Measurements from ENCODE around the gene CPSF6.
"Not testable (repeated sequence)": the region's sequence is repeated elsewhere in the genome, so short reads cannot be mapped to it uniquely, and the experiment has no call there.

CPSF6 gene

GRCh38 chr12:69298133-69298532, 58.8 kb downstream of the CPSF6 start:
- Mint-ChIP-seq H3K4me1 (no peaks in the 10 kb centered on the region), H3K27ac (no peak overlapping the region), H3K9me3 (peaks cover 16% of the 10 kb centered on the region), H3K36me3 (ENCODE audit: low read depth) (no peaks in the 10 kb centered on the region), H3K27me3 (ENCODE audit: low read depth, poor library complexity) (peaks cover 30% of the 10 kb centered on the region), H3K4me3 (no peak overlapping the region)
- TF ChIP-seq CTCF (IDR thresholded peaks at IDR 0.05): no peak
- no peak for DNase-seq

GRCh38 chr12:69298947-69299346, 59.6 kb downstream of the CPSF6 start:
- no peaks in the 10 kb centered on the region for H3K36me3 Mint-ChIP-seq (ENCODE audit: low read depth)
- H3K27ac Mint-ChIP-seq: peak overlapping the region; percentile 23
- peaks cover 23% of the 10 kb centered on the region for H3K27me3 Mint-ChIP-seq (ENCODE audit: low read depth, poor library complexity)
- TF ChIP-seq CTCF (IDR thresholded peaks at IDR 0.05): no peak
- no peak for DNase-seq
- no peak overlapping the region for H3K4me3 Mint-ChIP-seq
- peaks cover 20% of the 10 kb centered on the region for H3K9me3 Mint-ChIP-seq
- no peaks in the 10 kb centered on the region for H3K4me1 Mint-ChIP-seq

GRCh38 chr12:69304284-69304683, 64.9 kb downstream of the CPSF6 start:
- Mint-ChIP-seq H3K27ac (no peak overlapping the region), H3K4me3 (no peak overlapping the region), H3K27me3 (ENCODE audit: low read depth, poor library complexity) (peaks cover 15% of the 10 kb centered on the region), H3K9me3 (peaks cover 42% of the 10 kb centered on the region), H3K4me1 (no peaks in the 10 kb centered on the region), H3K36me3 (ENCODE audit: low read depth) (no peaks in the 10 kb centered on the region)
- no peak for TF ChIP-seq CTCF (IDR thresholded peaks at IDR 0.05)
- DNase-seq: no peak

GRCh38 chr12:69309461-69309860, 70.1 kb downstream of the CPSF6 start:
- H3K36me3 Mint-ChIP-seq (ENCODE audit: low read depth): no peaks in the 10 kb centered on the region

GRCh38 chr12:69313209-69313608, 73.8 kb downstream of the CPSF6 start:
- Mint-ChIP-seq H3K9me3 (peaks cover 50% of the 10 kb centered on the region), H3K27ac (no peak overlapping the region), H3K4me1 (no peaks in the 10 kb centered on the region), H3K36me3 (ENCODE audit: low read depth) (no peaks in the 10 kb centered on the region), H3K4me3 (no peak overlapping the region), H3K27me3 (ENCODE audit: low read depth, poor library complexity) (peaks cover 7% of the 10 kb centered on the region)
- no peak for TF ChIP-seq CTCF (IDR thresholded peaks at IDR 0.05)
- DNase-seq: no peak

More at GRCh38 chr12:69309461-69309860, 70.1 kb downstream of the CPSF6 start:
- Mint-ChIP-seq H3K4me1 (no peaks in the 10 kb centered on the region), H3K9me3 (peaks cover 43% of the 10 kb centered on the region), H3K27ac (no peak overlapping the region), H3K27me3 (ENCODE audit: low read depth, poor library complexity) (no peaks in the 10 kb centered on the region), H3K4me3 (no peak overlapping the region)
- TF ChIP-seq CTCF (IDR thresholded peaks at IDR 0.05): no peak
- no peak for DNase-seq

- Mint-ChIP-seq H3K9me3 (peaks cover 71% of the 10 kb centered on the region), H3K27me3 (ENCODE audit: low read depth, poor library complexity) (peaks cover 12% of the 10 kb centered on the region)
- not testable (repeated sequence) for H3K27ac Mint-ChIP-seq; H3K4me3 Mint-ChIP-seq; H3K36me3 Mint-ChIP-seq (ENCODE audit: low read depth); H3K4me1 Mint-ChIP-seq; DNase-seq
Measured at GRCh38 chr12:69316784-69317183, 77.4 kb downstream of the CPSF6 start.

- not testable (repeated sequence) for H3K36me3 Mint-ChIP-seq (ENCODE audit: low read depth); DNase-seq; H3K27ac Mint-ChIP-seq; H3K4me1 Mint-ChIP-seq; H3K4me3 Mint-ChIP-seq
- Mint-ChIP-seq H3K9me3 (peaks cover 71% of the 10 kb centered on the region), H3K27me3 (ENCODE audit: low read depth, poor library complexity) (peaks cover 12% of the 10 kb centered on the region)
Measured at GRCh38 chr12:69317233-69317632, 77.9 kb downstream of the CPSF6 start.

Measured in nephron progenitor cell (in vitro differentiated cells).